Nephron (organoid): ENCODE measurements around the gene FAM118A.
A peak's percentile ranks its signal among the peaks of the same experiment; 100 is the strongest.
"Not testable (repeated sequence)": the region's sequence is repeated elsewhere in the genome, so short reads cannot be mapped to it uniquely, and the experiment has no call there.

Source experiments
- H3K27ac Mint-ChIP-seq, 3 experiments: 2 replicates each; pipeline ENCODE4 v1.8.0; 2020; ENCODE audit warnings: mixed read lengths in 3 of 3, mild to moderate bottlenecking in 2 of 3, moderate library complexity in 1 of 3
- H3K27me3 Mint-ChIP-seq: 2 replicates; pipeline ENCODE4 v1.8.0; 2021; ENCODE audit warnings: low read depth, mild to moderate bottlenecking, moderate library complexity, mixed read lengths
- H3K36me3 Mint-ChIP-seq: 2 replicates; pipeline ENCODE4 v1.8.0; 2020; ENCODE audit warnings: low read depth, mixed read lengths
- H3K4me1 Mint-ChIP-seq: 2 replicates; pipeline ENCODE4 v1.8.0; 2020; ENCODE audit warnings: mixed read lengths
- H3K4me3 Mint-ChIP-seq, 3 experiments: 2 replicates each; pipeline ENCODE4 v1.8.0; 2020; ENCODE audit warnings: mild to moderate bottlenecking in 3 of 3, mixed read lengths in 3 of 3, moderate library complexity in 2 of 3
- H3K9me3 Mint-ChIP-seq: 2 replicates; pipeline ENCODE4 v1.8.0; 2020; ENCODE audit warnings: mixed read lengths
- TF ChIP-seq, protein P1 (sequence below), 3 experiments: fragments of 200-600 bp; sonication (generic); IDR thresholded peaks; one replicate each; pipeline ENCODE4 v1.5.0; 2021; ENCODE audit warnings: antibody characterized with exemption in 3 of 3; ENCODE audit not compliant: unreplicated experiment in 3 of 3

FAM118A gene

DNA sequence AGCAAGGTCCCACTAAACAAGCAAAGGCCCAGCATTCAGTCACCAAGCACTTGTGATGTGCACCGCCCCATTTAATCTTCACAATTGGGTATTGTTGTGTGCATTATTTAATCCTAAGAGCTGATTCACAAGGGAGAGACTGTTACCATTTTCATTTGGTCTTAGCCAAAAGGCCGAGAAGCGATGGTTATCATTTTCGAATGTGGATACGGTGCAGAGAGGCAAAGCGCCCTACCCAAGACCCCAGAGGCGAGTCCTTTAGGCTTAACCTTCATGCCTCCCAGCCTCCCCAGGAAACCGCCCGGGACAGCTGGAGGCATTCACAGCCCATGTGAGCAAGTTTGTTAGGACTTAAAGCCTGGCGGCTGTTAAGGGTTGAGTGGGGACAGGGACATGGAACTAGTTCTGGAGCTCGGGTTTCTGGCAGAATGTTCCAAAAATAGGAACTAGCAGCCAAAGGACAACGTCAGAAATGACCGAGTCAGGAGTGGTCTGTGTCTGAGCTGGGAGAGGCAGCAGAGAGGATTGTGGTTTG is 38.0 kb upstream of the FAM118A start:
- H3K9me3 Mint-ChIP-seq: no peaks in the 10 kb centered on the region
- no peaks in the 10 kb centered on the region for H3K36me3 Mint-ChIP-seq
- peak overlapping the region in 2 of 3 experiments; percentile 53 to 76 for H3K4me3 Mint-ChIP-seq
- peaks cover 37% of the 10 kb centered on the region for H3K4me1 Mint-ChIP-seq
- peak overlapping the region; percentile 75 to 88 (median 77) for H3K27ac Mint-ChIP-seq
- peaks cover 22% of the 10 kb centered on the region for H3K27me3 Mint-ChIP-seq
- TF ChIP-seq, protein P1, sequence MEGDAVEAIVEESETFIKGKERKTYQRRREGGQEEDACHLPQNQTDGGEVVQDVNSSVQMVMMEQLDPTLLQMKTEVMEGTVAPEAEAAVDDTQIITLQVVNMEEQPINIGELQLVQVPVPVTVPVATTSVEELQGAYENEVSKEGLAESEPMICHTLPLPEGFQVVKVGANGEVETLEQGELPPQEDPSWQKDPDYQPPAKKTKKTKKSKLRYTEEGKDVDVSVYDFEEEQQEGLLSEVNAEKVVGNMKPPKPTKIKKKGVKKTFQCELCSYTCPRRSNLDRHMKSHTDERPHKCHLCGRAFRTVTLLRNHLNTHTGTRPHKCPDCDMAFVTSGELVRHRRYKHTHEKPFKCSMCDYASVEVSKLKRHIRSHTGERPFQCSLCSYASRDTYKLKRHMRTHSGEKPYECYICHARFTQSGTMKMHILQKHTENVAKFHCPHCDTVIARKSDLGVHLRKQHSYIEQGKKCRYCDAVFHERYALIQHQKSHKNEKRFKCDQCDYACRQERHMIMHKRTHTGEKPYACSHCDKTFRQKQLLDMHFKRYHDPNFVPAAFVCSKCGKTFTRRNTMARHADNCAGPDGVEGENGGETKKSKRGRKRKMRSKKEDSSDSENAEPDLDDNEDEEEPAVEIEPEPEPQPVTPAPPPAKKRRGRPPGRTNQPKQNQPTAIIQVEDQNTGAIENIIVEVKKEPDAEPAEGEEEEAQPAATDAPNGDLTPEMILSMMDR (IDR thresholded peaks at IDR 0.05; ENCODE audit: unreplicated experiment in 3 of 3): no peak

DNA sequence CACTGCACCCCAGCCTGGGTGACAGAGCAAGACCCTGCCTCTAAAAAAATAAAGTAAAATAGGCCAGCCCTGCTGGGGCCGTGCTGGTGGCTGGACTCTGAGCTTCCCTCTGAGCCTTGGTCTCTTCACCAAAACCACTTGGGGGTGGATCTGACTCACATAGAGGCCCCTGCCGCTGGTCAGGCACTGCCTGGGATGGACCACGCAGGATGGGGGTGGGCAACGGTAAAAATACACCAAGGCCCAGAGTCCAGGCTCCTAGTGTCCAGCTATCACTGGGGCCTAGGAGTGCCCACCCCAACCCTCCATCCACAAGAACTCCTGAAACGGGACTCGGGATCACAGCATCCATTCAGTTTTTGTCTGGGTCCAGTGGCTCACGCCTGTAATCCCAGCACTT is 37.2 kb upstream of the FAM118A start:
- Mint-ChIP-seq H3K4me3 (no peak overlapping the region), H3K27ac (peak overlapping the region in 1 of 3 experiments; percentile 75), H3K36me3 (no peaks in the 10 kb centered on the region), H3K4me1 (peaks cover 35% of the 10 kb centered on the region), H3K9me3 (no peaks in the 10 kb centered on the region), H3K27me3 (peaks cover 25% of the 10 kb centered on the region)
- TF ChIP-seq, protein P1 (IDR thresholded peaks at IDR 0.05; ENCODE audit: unreplicated experiment in 3 of 3): no peak

DNA sequence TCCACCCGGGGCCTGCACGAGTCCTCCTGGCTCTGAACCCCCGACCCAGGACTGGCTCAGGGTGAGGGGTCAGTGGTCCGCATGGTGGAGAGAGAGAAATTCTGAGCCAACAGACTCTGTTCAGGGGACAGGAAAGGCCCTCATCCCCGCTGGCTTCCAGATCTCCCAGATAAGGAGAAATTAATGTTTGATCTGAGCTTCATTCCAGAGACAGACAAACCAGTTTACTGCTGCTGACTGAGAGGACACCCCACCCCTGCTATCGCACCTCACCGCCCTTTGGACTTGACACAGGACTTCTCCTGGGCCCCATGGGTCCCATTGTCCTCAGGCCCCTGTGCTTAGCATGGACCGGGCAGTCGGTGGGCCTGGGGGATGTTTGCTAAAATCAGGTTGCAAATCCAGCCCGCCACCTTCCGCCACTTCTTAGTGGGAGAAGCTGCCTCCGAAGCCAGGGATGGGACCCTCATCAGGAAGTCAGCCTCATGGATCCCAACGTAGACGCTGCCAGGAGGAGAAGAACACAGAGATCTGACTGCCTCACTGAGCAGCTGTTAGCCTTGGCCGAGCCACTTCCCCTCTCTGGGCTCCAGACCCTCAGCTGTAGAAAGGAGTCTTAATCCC is 36.2 kb upstream of the FAM118A start:
- Mint-ChIP-seq H3K9me3 (no peaks in the 10 kb centered on the region), H3K36me3 (no peaks in the 10 kb centered on the region), H3K27ac (peak overlapping the region in 2 of 3 experiments; percentile 49 to 66), H3K4me1 (peaks cover 35% of the 10 kb centered on the region), H3K4me3 (no peak overlapping the region), H3K27me3 (peaks cover 31% of the 10 kb centered on the region)
- TF ChIP-seq, protein P1 (IDR thresholded peaks at IDR 0.05; ENCODE audit: unreplicated experiment in 3 of 3): no peak

DNA sequence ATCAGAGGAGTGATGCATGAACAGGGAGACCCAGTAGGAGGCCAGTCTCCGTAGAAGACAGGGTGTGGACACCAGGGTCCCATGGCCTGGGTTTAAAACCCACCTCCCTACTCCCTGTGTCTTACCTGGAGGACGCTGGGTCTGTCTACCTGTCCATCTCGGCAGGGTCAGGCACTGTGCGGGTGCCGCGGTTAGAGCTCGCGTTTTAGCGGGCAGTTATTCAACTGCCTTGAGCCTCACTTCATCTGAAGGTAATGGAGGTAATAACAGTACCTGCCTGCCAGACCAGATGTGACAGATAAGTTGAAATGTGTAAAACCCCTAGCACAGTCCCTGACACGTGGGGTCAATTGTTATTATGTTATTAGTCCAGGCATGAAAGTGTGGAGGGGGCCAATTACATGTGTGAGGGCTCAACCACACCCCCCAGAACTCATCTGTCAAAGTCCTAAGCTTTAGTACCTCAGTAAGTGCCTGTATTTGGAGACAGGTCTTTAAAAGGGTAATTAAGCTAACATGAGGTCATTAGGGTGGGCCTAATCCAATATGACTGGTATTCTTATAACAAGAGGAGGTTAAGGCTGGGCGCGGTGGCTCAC is 33.1 kb upstream of the FAM118A start:
- Mint-ChIP-seq H3K4me3 (no peak overlapping the region), H3K4me1 (peaks cover 20% of the 10 kb centered on the region), H3K36me3 (no peaks in the 10 kb centered on the region), H3K27me3 (peaks cover 25% of the 10 kb centered on the region), H3K9me3 (no peaks in the 10 kb centered on the region), H3K27ac (no peak overlapping the region)
- TF ChIP-seq, protein P1 (IDR thresholded peaks at IDR 0.05; ENCODE audit: unreplicated experiment in 3 of 3): no peak

DNA sequence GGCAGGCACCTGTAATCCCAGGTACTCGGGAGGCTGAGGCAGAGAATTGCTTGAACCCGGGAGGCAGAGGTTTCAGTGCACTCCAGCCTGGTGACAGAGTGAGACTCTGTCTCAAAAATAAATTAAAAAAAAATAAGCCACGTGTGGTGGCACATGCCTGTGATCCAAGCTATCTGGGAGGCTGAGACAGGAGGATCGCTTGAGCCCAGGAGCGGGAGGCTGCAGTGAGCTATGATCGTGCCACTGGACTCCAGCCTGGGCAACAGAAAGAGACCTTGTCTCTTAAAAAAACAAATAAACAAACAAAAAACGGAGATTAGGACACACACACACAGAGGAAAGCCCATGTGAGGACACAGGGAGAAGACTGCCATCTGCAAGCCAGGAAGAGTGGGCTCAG is 32.0 kb upstream of the FAM118A start:
- Mint-ChIP-seq H3K4me1 (peaks cover 13% of the 10 kb centered on the region), H3K27me3 (peaks cover 36% of the 10 kb centered on the region)
- not testable (repeated sequence) for H3K9me3 Mint-ChIP-seq, H3K27ac Mint-ChIP-seq, H3K4me3 Mint-ChIP-seq, H3K36me3 Mint-ChIP-seq

DNA sequence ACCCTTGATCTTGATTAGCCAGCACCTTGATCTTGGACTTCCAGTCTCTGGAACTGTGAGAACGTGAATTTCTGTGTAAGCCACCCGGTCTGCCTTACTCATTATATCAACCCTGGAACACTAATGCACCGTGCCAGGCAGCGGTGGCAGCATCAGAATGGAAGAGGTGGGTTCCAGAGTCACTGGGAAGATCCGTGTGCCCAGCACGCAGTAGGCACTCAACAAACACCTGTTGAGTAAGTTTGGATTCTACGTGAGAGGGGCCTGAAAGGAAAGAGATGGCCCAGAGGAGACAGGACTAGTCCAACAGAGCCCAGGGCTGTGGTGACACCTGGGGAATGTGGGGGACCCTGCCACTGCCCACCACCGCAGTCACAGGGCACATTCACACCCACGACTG is 31.6 kb upstream of the FAM118A start:
- Mint-ChIP-seq H3K27ac (no peak overlapping the region), H3K4me3 (no peak overlapping the region), H3K9me3 (no peaks in the 10 kb centered on the region), H3K36me3 (no peaks in the 10 kb centered on the region), H3K27me3 (peaks cover 41% of the 10 kb centered on the region), H3K4me1 (peaks cover 13% of the 10 kb centered on the region)
- TF ChIP-seq, protein P1 (IDR thresholded peaks at IDR 0.05; ENCODE audit: unreplicated experiment in 3 of 3): no peak
